ENCODE measurements around the gene DIPK1A.

GRCh38 chr1:92855236-92855635 lies 106.0 kb downstream of the DIPK1A start:
- TF ChIP-seq, protein P1, sequence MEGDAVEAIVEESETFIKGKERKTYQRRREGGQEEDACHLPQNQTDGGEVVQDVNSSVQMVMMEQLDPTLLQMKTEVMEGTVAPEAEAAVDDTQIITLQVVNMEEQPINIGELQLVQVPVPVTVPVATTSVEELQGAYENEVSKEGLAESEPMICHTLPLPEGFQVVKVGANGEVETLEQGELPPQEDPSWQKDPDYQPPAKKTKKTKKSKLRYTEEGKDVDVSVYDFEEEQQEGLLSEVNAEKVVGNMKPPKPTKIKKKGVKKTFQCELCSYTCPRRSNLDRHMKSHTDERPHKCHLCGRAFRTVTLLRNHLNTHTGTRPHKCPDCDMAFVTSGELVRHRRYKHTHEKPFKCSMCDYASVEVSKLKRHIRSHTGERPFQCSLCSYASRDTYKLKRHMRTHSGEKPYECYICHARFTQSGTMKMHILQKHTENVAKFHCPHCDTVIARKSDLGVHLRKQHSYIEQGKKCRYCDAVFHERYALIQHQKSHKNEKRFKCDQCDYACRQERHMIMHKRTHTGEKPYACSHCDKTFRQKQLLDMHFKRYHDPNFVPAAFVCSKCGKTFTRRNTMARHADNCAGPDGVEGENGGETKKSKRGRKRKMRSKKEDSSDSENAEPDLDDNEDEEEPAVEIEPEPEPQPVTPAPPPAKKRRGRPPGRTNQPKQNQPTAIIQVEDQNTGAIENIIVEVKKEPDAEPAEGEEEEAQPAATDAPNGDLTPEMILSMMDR (IDR thresholded peaks at IDR 0.05) = no peak
- no peak for TF ChIP-seq POLR2A (IDR thresholded peaks at IDR 0.05)
